Karpas-422 (cell line): ENCODE results near the gene GCAT. TPM values are rescaled to one million over a fixed set of nuclear protein-coding genes. Genes with fewer than 3 reads are reported as not detected.

ENCODE experiments used
- DNase-seq: peaks from one replicate; pipeline ENCODE4 v3.0.0-alpha.2; 2015
- H2AFZ ChIP-seq: fragments of 200-600 bp; sonication (generic); 2 replicates; pipeline ENCODE4 v1.6.1; 2014; ENCODE audit warnings: antibody characterized with exemption, low read length, mixed read lengths
- H3K27ac ChIP-seq: fragments of 200-600 bp; sonication (generic); 2 replicates; pipeline ENCODE4 v1.5.1; 2014; ENCODE audit warnings: mild to moderate bottlenecking, low read length, moderate library complexity
- H3K27me3 ChIP-seq: fragments of 200-600 bp; sonication (generic); 2 replicates; pipeline ENCODE4 v1.6.1; 2014; ENCODE audit warnings: low read length, mixed read lengths
- H3K36me3 ChIP-seq: fragments of 200-600 bp; sonication (generic); 2 replicates; pipeline ENCODE4 v1.6.1; 2014; ENCODE audit warnings: low read length, mixed read lengths; ENCODE audit not compliant: insufficient read depth
- H3K4me1 ChIP-seq: fragments of 200-600 bp; sonication (generic); 2 replicates; pipeline ENCODE4 v1.6.1; 2014; ENCODE audit warnings: mild to moderate bottlenecking, low read length, mixed read lengths
- H3K4me2 ChIP-seq: fragments of 200-600 bp; sonication (generic); 2 replicates; pipeline ENCODE4 v1.6.1; 2014; ENCODE audit warnings: low read length, low read depth, mild to moderate bottlenecking; ENCODE audit not compliant: poor library complexity, severe bottlenecking
- H3K4me3 ChIP-seq: fragments of 200-600 bp; sonication (generic); 2 replicates; pipeline ENCODE4 v1.5.1; 2014; ENCODE audit warnings: mild to moderate bottlenecking, antibody characterized with exemption, low read length, mixed read lengths
- H3K79me2 ChIP-seq: fragments of 200-600 bp; sonication (generic); 2 replicates; pipeline ENCODE4 v1.6.1; 2014; ENCODE audit warnings: mild to moderate bottlenecking, low read length, mixed read lengths
- H3K9ac ChIP-seq: fragments of 200-600 bp; sonication (generic); 2 replicates; pipeline ENCODE4 v1.6.0; 2014; ENCODE audit warnings: low read length
- H3K9me2 ChIP-seq: fragments of 200-600 bp; sonication (generic), shearing (Covaris generic); replicated peaks from 2 replicates; pipeline ENCODE4 v1.6.0; 2014; ENCODE audit warnings: mild to moderate bottlenecking, low read length, moderate library complexity; ENCODE audit not compliant: insufficient read depth
- H3K9me3 ChIP-seq: fragments of 300-700, 200-600 bp; sonication (generic); 2 replicates; pipeline ENCODE4 v1.6.1; 2014; ENCODE audit warnings: low read length, mixed read lengths
- H4K20me1 ChIP-seq: fragments of 200-600 bp; sonication (generic); 2 replicates; pipeline ENCODE4 v1.6.1; 2014; ENCODE audit warnings: mild to moderate bottlenecking, antibody characterized with exemption, low read length, low read depth; ENCODE audit not compliant: insufficient read depth
- total RNA-seq: library from RNA; depleted of rRNA; stranded (reverse); fragments of >200 nt; shearing (Covaris generic); gene quantifications from 2 replicates; pipeline ENCODE4 v1.2.3, GENCODE V29; 2014; ENCODE audit warnings: low replicate concordance

GCAT gene
- total RNA-seq, 1 experiment from 2014 or later: 36.6 TPM

- Histone ChIP-seq H3K9me3 (no peaks in the 10 kb centered on the region), H3K9ac (no peak overlapping the region), H3K27ac (no peak overlapping the region), H4K20me1 (no peaks in the 10 kb centered on the region), H3K27me3 (no peaks in the 10 kb centered on the region), H3K4me3 (no peak overlapping the region), H3K4me1 (peaks cover 7% of the 10 kb centered on the region), H3K79me2 (no peaks in the 10 kb centered on the region), H3K4me2 (no peak overlapping the region), H3K36me3 (no peaks in the 10 kb centered on the region), H3K9me2 (no peaks in the 10 kb centered on the region), H2AFZ (no peak overlapping the region)
- DNase-seq: no peak
These were observed 11.3 kb downstream of the GCAT start for GRCh38 chr22:37819105-37819433.

- no peaks in the 10 kb centered on the region for H4K20me1 ChIP-seq
- H3K27me3 ChIP-seq: no peaks in the 10 kb centered on the region
- H2AFZ ChIP-seq: no peak overlapping the region
- H3K27ac ChIP-seq: no peak overlapping the region
- H3K4me1 ChIP-seq: peaks cover 7% of the 10 kb centered on the region
- H3K4me3 ChIP-seq: no peak overlapping the region
- H3K9me2 ChIP-seq: no peaks in the 10 kb centered on the region
- no peaks in the 10 kb centered on the region for H3K9me3 ChIP-seq
- no peaks in the 10 kb centered on the region for H3K79me2 ChIP-seq
- H3K36me3 ChIP-seq: no peaks in the 10 kb centered on the region
- no peak overlapping the region for H3K9ac ChIP-seq
- DNase-seq: no peak
- no peak overlapping the region for H3K4me2 ChIP-seq
These were observed 12.6 kb downstream of the GCAT start for GRCh38 chr22:37820350-37820749.

- Histone ChIP-seq H3K36me3 (no peaks in the 10 kb centered on the region), H3K4me2 (no peak overlapping the region)
- no peak for DNase-seq
These were observed 14.5 kb downstream of the GCAT start for GRCh38 chr22:37822079-37822833.

GRCh38 chr22:37823134-37823985, 15.6 kb downstream of the GCAT start, which contains the start of gene GALR3:
GALR3 (plus strand) TSS chr22:37823382; CDS start chr22:37823407, 25 bp downstream.
- H3K36me3 ChIP-seq: no peaks in the 10 kb centered on the region
- H3K9me2 ChIP-seq: no peaks in the 10 kb centered on the region
- no peaks in the 10 kb centered on the region for H4K20me1 ChIP-seq
- H3K4me3 ChIP-seq: no peak within 1 kb of the TSS
- H3K4me1 ChIP-seq: no peaks in the 10 kb centered on the region
- no peaks in the 10 kb centered on the region for H3K27me3 ChIP-seq
- no peak for DNase-seq
- H3K9ac ChIP-seq: no peak within 1 kb of the TSS
- H3K4me2 ChIP-seq: no peak within 1 kb of the TSS
- H3K27ac ChIP-seq: no peak within 1 kb of the TSS
- H3K9me3 ChIP-seq: no peaks in the 10 kb centered on the region
- H2AFZ ChIP-seq: no peak within 1 kb of the TSS
- H3K79me2 ChIP-seq: no peaks in the 10 kb centered on the region

More at GRCh38 chr22:37822079-37822833, 14.5 kb downstream of the GCAT start:
- Histone ChIP-seq H3K27me3 (no peaks in the 10 kb centered on the region), H3K9ac (no peak overlapping the region), H3K9me2 (no peaks in the 10 kb centered on the region), H3K9me3 (no peaks in the 10 kb centered on the region), H4K20me1 (no peaks in the 10 kb centered on the region), H3K4me1 (peaks cover 7% of the 10 kb centered on the region), H3K4me3 (no peak overlapping the region), H3K79me2 (no peaks in the 10 kb centered on the region), H3K27ac (no peak overlapping the region), H2AFZ (no peak overlapping the region)

GRCh38 chr22:37824674-37825641, 17.2 kb downstream of the GCAT start:
- Histone ChIP-seq H4K20me1 (no peaks in the 10 kb centered on the region), H3K27ac (no peak overlapping the region), H3K27me3 (no peaks in the 10 kb centered on the region), H3K36me3 (peaks cover 5% of the 10 kb centered on the region; the same call in 1 of the 2 replicates), H3K4me3 (no peak overlapping the region), H3K9ac (no peak overlapping the region), H3K4me1 (no peaks in the 10 kb centered on the region), H3K79me2 (no peaks in the 10 kb centered on the region), H2AFZ (no peak overlapping the region), H3K4me2 (no peak overlapping the region), H3K9me2 (no peaks in the 10 kb centered on the region), H3K9me3 (no peaks in the 10 kb centered on the region)
- DNase-seq: no peak

GRCh38 chr22:37827056-37827455, 19.3 kb downstream of the GCAT start:
- peaks cover 7% of the 10 kb centered on the region; the same call in 1 of the 2 replicates for H3K36me3 ChIP-seq
- H3K9ac ChIP-seq: no peak overlapping the region
- H3K4me3 ChIP-seq: no peak overlapping the region
- H3K27ac ChIP-seq: no peak overlapping the region
- H3K27me3 ChIP-seq: no peaks in the 10 kb centered on the region
- no peak overlapping the region for H3K4me2 ChIP-seq
- H3K79me2 ChIP-seq: no peaks in the 10 kb centered on the region
- H2AFZ ChIP-seq: no peak overlapping the region
- no peak for DNase-seq
- H3K4me1 ChIP-seq: no peaks in the 10 kb centered on the region
- no peaks in the 10 kb centered on the region for H3K9me2 ChIP-seq
- H3K9me3 ChIP-seq: no peaks in the 10 kb centered on the region
- no peaks in the 10 kb centered on the region for H4K20me1 ChIP-seq

- H3K4me3 ChIP-seq: no peak overlapping the region
These were observed 22.5 kb downstream of the GCAT start for GRCh38 chr22:37830093-37830842.

More at GRCh38 chr22:37830093-37830842, 22.5 kb downstream of the GCAT start:
- DNase-seq: no peak
- no peaks in the 10 kb centered on the region for H3K27me3 ChIP-seq
- no peaks in the 10 kb centered on the region for H3K9me2 ChIP-seq
- H3K9me3 ChIP-seq: no peaks in the 10 kb centered on the region
- H3K4me2 ChIP-seq: no peak overlapping the region
- H3K36me3 ChIP-seq: peaks cover 19% of the 10 kb centered on the region
- H3K9ac ChIP-seq: no peak overlapping the region
- H3K27ac ChIP-seq: no peak overlapping the region
- no peaks in the 10 kb centered on the region for H4K20me1 ChIP-seq
- no peaks in the 10 kb centered on the region for H3K79me2 ChIP-seq
- H3K4me1 ChIP-seq: no peaks in the 10 kb centered on the region
- H2AFZ ChIP-seq: no peak overlapping the region
